SK-N-SH (cell line): ENCODE data around the gene LDB3.

ENCODE experiments used
- NRF1 ChIP-seq: IDR thresholded peaks from 2 replicates; pipeline ENCODE4 v1.6.1; 2012; ENCODE audit warnings: low read depth, mild to moderate bottlenecking, low read length
- TF ChIP-seq, protein P1 (sequence below): IDR thresholded peaks from 2 replicates; pipeline ENCODE4 v1.4.0; 2012; ENCODE audit warnings: low read depth

DNA sequence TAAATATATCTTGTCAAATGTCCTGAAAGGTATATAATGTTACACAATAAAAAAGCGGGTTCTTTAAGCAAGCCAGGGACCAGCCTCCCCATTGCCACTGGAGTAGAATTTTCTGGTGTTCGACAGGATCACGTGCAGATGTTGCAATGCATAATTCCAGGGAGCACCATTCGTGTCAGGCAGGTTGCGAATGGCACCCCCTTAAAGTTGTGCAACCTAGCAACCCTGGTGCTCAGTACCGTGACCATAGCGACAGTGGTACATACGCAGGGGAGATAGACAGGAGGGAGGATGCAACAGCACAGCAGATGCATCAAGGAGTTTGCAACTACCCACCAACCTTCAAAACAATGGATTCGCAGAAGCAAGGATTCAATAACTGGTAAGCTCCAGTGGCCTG, 81.5 kb downstream of the LDB3 start:
- TF ChIP-seq, protein P1, sequence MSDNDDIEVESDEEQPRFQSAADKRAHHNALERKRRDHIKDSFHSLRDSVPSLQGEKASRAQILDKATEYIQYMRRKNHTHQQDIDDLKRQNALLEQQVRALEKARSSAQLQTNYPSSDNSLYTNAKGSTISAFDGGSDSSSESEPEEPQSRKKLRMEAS = no peak
- TF ChIP-seq NRF1 = no peak
